NCI-H774 (cell line): ENCODE measurements around the gene HADHB.
"Not testable (repeated sequence)": the region's sequence is repeated elsewhere in the genome, so short reads cannot be mapped to it uniquely, and the experiment has no call there.

ENCODE experiments used
- DNase-seq: peaks from one replicate; lab custom pipeline; 2025; lab: John Stamatoyannopoulos, UW

Gene HADHB

DNA sequence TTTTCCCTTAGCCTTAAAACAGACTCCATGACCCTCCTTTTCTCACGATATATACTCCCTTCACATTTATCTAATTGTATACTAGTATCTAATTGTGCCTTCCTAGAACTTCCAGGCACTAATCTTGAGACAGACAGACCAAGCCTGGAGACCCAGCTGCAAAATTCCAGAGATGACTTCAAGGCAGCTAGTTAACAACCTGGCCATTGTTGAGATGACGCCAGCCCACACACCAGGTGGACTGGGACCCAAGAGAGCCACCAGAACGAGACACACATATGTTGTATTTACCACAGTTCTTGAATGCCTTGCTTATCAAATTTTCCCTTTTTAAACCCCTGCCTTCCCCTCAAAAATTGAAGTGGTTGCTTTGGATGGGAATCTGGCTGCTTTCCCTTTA is 52.3 kb downstream of the HADHB start:
- DNase-seq: no peak

DNA sequence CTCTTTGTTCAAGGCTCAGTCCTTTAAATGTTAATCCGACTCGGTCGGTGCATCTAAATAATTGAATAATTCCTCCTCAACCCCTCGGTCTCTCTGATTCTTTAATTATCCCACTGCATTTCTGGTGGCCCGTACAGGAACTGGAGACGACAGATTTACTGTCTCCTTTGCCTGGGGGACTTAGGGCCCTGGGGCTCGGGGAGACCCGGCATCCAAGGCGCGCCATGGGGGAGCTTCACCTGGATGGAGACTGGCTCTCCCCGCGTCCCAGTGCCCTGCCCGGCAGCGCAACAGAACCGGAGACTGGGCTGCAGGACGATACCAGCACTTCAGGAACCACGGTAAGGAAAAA is 53.5 kb downstream of the HADHB start:
- no peak for DNase-seq

GRCh38 chr2:26298638-26299393 is 54.1 kb downstream of the HADHB start:
- DNase-seq: no peak

- no peak for DNase-seq
Measured at GRCh38 chr2:26299471-26300101, 54.8 kb downstream of the HADHB start.

DNA sequence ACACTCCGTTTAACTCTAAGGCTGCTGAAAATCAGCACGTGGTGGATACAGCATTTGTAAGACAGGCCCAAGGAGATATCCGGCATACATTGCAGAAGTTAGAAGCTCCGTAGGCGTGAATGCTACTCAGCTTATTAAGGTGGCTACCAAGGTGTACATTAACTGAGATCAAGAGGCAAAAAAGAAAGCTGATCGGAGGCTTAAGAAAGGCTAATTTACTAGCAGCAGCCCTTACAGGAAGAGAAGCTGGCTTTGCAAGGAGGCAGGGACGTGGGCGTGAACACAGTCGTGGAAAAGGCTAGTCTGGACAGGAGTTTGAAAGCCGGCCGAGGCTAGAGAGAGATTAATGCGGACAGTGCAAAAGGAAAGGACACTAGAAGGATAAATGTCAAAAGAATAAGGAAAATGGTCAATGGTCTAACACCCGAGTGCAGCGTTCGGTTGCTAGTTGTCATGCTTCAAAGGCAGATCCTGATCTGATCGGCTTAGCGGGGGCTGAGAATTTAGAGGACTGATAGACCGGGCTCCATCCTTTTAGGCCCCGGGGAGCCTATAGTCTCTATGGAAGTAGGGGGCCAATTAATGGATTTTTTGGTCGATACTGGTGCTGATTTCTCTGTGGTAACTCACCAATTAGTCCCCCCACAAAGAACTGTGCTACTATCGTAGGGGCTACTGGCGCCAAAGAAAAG is 55.6 kb downstream of the HADHB start:
- no peak for DNase-seq

DNA sequence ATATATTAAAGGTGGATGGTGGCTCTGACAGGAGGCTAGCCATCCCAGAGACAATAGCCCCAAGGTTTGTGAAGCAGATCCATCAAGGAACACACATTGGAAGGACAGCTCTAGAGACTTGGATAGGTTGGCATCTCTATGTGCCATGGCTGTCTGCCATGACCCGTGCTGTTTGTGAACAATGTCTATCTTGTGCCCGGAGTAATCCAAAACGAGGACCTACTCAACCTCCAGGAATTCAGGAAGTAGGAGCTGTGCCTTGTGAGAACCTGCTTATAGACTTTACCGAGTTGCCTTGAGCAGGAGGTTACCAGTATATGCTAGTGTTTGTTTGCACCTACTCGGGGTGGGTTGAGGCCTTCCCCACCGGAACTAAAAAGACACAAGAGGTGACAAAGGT is 58.1 kb downstream of the HADHB start:
- DNase-seq: no peak

- DNase-seq: not testable (repeated sequence)
Measured at GRCh38 chr2:26305094-26305493, 60.4 kb downstream of the HADHB start.

DNA sequence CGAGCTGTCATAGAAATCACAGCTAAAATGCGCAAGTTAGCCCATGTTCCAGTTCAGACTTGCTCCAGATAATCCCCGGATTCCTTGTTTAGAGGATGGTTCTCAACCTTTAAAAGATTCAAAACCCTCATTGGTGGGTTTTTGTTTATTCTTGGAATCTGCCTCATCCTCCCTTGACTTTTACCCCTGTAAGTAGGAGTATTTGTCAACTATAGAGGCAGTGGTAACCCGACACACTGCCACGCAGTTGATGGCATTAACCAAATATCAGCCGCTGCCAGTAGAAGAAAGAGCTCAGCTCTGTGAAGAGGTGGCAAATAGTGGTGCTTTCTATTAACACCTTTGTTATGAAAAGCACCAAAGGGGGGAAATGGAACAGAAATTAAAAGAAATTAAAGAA is 60.8 kb downstream of the HADHB start:
- no peak for DNase-seq

- DNase-seq: no peak
Measured at GRCh38 chr2:26309921-26310320, 65.2 kb downstream of the HADHB start.

GRCh38 chr2:26312471-26312870 is 67.7 kb downstream of the HADHB start:
- no peak for DNase-seq

- no peak for DNase-seq
Measured at GRCh38 chr2:26313446-26313845, 68.7 kb downstream of the HADHB start.

GRCh38 chr2:26314243-26314642 is 69.5 kb downstream of the HADHB start:
- DNase-seq: no peak

GRCh38 chr2:26316041-26316440 is 71.3 kb downstream of the HADHB start:
- peak; percentile 4 for DNase-seq

DNA sequence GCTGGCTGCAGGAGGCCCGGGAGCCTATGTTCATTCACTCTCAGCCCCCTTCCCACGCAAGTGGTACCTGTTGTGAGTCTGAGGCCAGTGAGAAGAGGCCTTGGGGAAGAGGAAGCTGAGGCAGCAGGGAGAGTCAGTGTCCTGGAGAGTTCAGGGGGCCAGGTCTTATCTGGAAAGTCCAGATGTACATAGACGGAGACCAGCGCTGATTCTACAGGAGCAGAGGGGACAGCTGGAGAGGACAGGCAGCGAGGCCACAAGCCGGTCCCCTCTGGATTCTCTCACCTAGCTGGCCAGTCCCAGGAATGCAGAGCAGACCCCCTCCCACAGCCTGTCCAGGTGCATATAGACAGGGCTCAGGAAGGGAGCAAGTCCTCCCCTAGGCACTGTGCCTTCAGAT is 72.1 kb downstream of the HADHB start:
- DNase-seq: no peak

- no peak for DNase-seq
Measured at GRCh38 chr2:26317377-26318105, 72.8 kb downstream of the HADHB start.

DNA sequence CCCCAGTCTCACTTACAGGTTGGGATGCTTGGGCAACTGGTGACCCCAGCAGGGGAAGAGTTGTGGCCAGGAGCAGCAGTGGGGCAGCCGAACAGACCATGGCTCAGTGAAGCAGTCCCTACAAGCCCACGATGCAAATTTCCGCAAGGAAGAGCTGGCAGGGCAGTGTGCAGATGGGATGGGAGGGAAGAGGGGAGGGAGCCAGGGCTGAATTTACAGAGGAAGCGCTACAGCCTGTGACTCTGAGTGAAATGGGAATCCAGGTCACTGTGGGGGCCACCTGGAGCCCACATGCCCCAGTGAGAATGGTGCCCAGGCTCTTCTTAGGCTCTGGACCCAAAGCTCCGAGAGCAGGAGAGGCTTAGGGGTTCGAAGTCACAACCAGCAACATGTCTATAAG is 74.2 kb downstream of the HADHB start:
- no peak for DNase-seq

DNA sequence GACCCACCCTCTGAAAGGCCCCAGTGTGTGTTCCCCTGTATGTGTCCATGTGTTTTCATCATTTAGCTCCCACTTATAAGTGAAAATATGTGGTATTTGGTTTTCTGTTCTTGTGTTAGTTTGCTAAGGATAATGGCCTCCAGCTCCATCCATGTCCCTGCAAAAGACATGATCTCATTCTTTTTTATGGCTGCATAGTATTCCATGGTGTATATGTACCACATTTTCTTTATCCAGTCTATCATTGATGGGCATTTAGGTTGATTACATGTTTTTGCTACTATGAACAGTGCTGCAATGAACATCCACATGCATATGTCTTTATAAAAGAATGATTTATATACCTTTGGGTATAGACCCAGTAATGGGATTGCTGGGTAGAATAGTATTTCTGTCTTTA is 79.7 kb downstream of the HADHB start:
- DNase-seq: not testable (repeated sequence)

- no peak for DNase-seq
Measured at GRCh38 chr2:26324903-26325302, 80.2 kb downstream of the HADHB start.

GRCh38 chr2:26325851-26326250 is 81.1 kb downstream of the HADHB start:
- DNase-seq: no peak

GRCh38 chr2:26326514-26326913 is 81.8 kb downstream of the HADHB start:
- DNase-seq: no peak

GRCh38 chr2:26327291-26328272 is 82.8 kb downstream of the HADHB start:
- DNase-seq: no peak
